B cell (primary cell): ENCODE measurements around the gene IFNGR1. TPM values are rescaled to one million over a fixed set of nuclear protein-coding genes. Genes with fewer than 3 reads are reported as not detected.

Source experiments
- ATAC-seq: fragments of 200-7000 bp; cut with Tn5 transposase; one replicate; pipeline ENCODE4 v1.10.0; 2021; ENCODE audit warnings: low read depth, mild to moderate bottlenecking, moderate number of reproducible peaks, moderate library complexity
- CTCF ChIA-PET: fragments of 350-600 bp; sonication (Branson Sonifier 250); formaldehyde crosslinking; loops from one replicate; lab custom pipeline; 2021; ENCODE audit warnings: antibody characterized with exemption, inconsistent platforms; lab: Charles Lee
- POLR2A ChIA-PET: fragments of 350-600 bp; sonication (Branson Sonifier 250); formaldehyde crosslinking; loops from one replicate; lab custom pipeline; 2021; ENCODE audit warnings: antibody characterized with exemption; lab: Charles Lee
- DNase-seq: peaks from one replicate; pipeline ENCODE4 v3.0.0; 2013
- H2AFZ ChIP-seq: 2 replicates; pipeline ENCODE4 v1.6.1; 2012; ENCODE audit warnings: mild to moderate bottlenecking, low read depth, low read length; ENCODE audit not compliant: insufficient read depth, poor library complexity, severe bottlenecking
- H3K27ac ChIP-seq, 2 donors: 1 replicate in 1 of 2; 2 replicates in 1 of 2; pipeline ENCODE4 v1.5.1; 2012 to 2013; ENCODE audit warnings: low read length in 2 of 2, mild to moderate bottlenecking in 2 of 2, moderate library complexity in 1 of 2
- H3K27me3 ChIP-seq, 4 experiments: fragments of 200-600 bp in 1 of 4; sonication (generic) in 1 of 4; replicated peaks in 1 of 4; 1 replicate in 2 of 4; 2 replicates in 2 of 4; pipeline versions ENCODE4 v1.6.1 to v1.7.0; 2013 to 2016; ENCODE audit warnings: low read length in 3 of 4, mild to moderate bottlenecking in 2 of 4, mixed read lengths in 1 of 4, moderate library complexity in 1 of 4; ENCODE audit not compliant: insufficient read depth in 4 of 4, control insufficient read depth in 3 of 4; ENCODE audit errors: control extremely low read depth in 1 of 4
- H3K36me3 ChIP-seq, 2 experiments: replicated peaks in 1 of 2; 1 replicate in 1 of 2; 2 replicates in 1 of 2; pipeline versions ENCODE4 v1.6.1 to v1.7.1; 2013; ENCODE audit warnings: low read length in 1 of 2; ENCODE audit not compliant: insufficient read depth in 2 of 2, control insufficient read depth in 1 of 2; ENCODE audit errors: control extremely low read depth in 1 of 2, extremely low read depth in 1 of 2
- H3K4me1 ChIP-seq, 2 donors: fragments of 200-600 bp in 1 of 2; sonication (generic) in 1 of 2; 1 replicate in 1 of 2; 2 replicates in 1 of 2; pipeline versions ENCODE4 v1.5.1 to v1.6.1; 2013 to 2017; ENCODE audit warnings: low read length in 2 of 2; ENCODE audit not compliant: control insufficient read depth in 2 of 2, insufficient read depth in 2 of 2
- H3K4me2 ChIP-seq: replicated peaks from 2 replicates; pipeline ENCODE3; 2012; ENCODE audit warnings: mild to moderate bottlenecking, low read depth, low read length; ENCODE audit not compliant: poor library complexity, severe bottlenecking
- H3K4me3 ChIP-seq, 5 experiments: fragments of 200-600 bp in 1 of 5; sonication (generic) in 1 of 5; 1 replicate in 3 of 5; 2 replicates in 2 of 5; pipeline versions ENCODE4 v1.5.1 to v1.7.0; 2011 to 2016; ENCODE audit warnings: low read length in 4 of 5, mild to moderate bottlenecking in 4 of 5, low read depth in 2 of 5, control low read depth in 1 of 5, moderate library complexity in 1 of 5; ENCODE audit not compliant: insufficient read depth in 1 of 5; ENCODE audit errors: control extremely low read depth in 1 of 5, extremely low read depth in 1 of 5
- H3K79me2 ChIP-seq: fragments of 200-600 bp; sonication (generic); one replicate; pipeline ENCODE4 v1.6.0; 2016; ENCODE audit warnings: low read length; ENCODE audit not compliant: control insufficient read depth, insufficient read depth
- H3K9ac ChIP-seq: fragments of 200-600 bp; sonication (generic); 2 replicates; pipeline ENCODE4 v1.6.1; 2017; ENCODE audit warnings: mild to moderate bottlenecking, low read length, moderate library complexity
- H3K9me3 ChIP-seq, 3 donors: one replicate each; pipeline versions ENCODE4 v1.6.1 to v1.7.1; 2013; ENCODE audit warnings: low read length in 2 of 3; ENCODE audit not compliant: control insufficient read depth in 2 of 3, insufficient read depth in 1 of 3; ENCODE audit errors: control extremely low read depth in 1 of 3
- H4K20me1 ChIP-seq: 2 replicates; pipeline ENCODE4 v1.6.0; 2012; ENCODE audit warnings: mild to moderate bottlenecking, low read length; ENCODE audit not compliant: insufficient read depth, control insufficient read depth, poor library complexity, severe bottlenecking
- H3K27ac Mint-ChIP-seq: one replicate; pipeline ENCODE4 v1.8.0; 2021; ENCODE audit warnings: mixed read lengths
- H3K27me3 Mint-ChIP-seq: one replicate; pipeline ENCODE4 v1.8.0; 2021; ENCODE audit warnings: mixed read lengths
- H3K4me1 Mint-ChIP-seq: one replicate; pipeline ENCODE4 v1.8.0; 2021; ENCODE audit warnings: mixed read lengths
- H3K4me3 Mint-ChIP-seq: one replicate; pipeline ENCODE4 v1.8.0; 2021; ENCODE audit warnings: mixed read lengths
- H3K9me3 Mint-ChIP-seq: one replicate; pipeline ENCODE4 v1.8.0; 2022; ENCODE audit warnings: mixed read lengths; ENCODE audit not compliant: insufficient read depth
- CTCF ChIP-seq: fragments of 200-600 bp; IDR thresholded peaks from one replicate; pipeline ENCODE4 v1.8.0; 2022; ENCODE audit warnings: antibody characterized with exemption, mild to moderate bottlenecking
- EZH2 ChIP-seq: IDR thresholded peaks from 2 replicates; pipeline ENCODE4 v1.6.1; 2012; ENCODE audit warnings: borderline replicate concordance, low read depth, mild to moderate bottlenecking, moderate library complexity, low read length; ENCODE audit not compliant: insufficient read depth, poor library complexity, severe bottlenecking
- WGBS: methylation state at CpG from one replicate; pipeline ENCODE4 v1.1.5; 2013; ENCODE audit warnings: missing lambda C conversion rate; ENCODE audit not compliant: insufficient coverage; 5-methylcytosine and 5-hydroxymethylcytosine counted together
- intact Hi-C: fragments of 100-400 bp; cut with micrococcal nuclease; formaldehyde crosslinking; loops from one replicate; pipeline ENCODE4 v1.10.0; 2022
- polyA plus RNA-seq: library from polyadenylated mRNA; depleted of rRNA; stranded (reverse); fragments of >200 nt; gene quantifications from 2 replicates; pipeline ENCODE4 v1.2.3, GENCODE V29; 2012
- total RNA-seq, 2 donors: library from RNA; stranded (reverse); fragments of 120-200 nt in 1 of 2; gene quantifications; 1 replicate in 1 of 2; 2 replicates in 1 of 2; pipeline versions ENCODE4 v1.2.3 to v1.2.4, GENCODE V29; 2013 to 2022

IFNGR1 gene
- total and polyA plus RNA-seq, 2 donors (not counting 1 experiment from before 2014, with no cell fraction given), result 24.5 to 48.2 TPM

GRCh38 chr6:137167702-137168377 is 51.3 kb downstream of the IFNGR1 start:
- peaks cover 64 to 73% of the 10 kb centered on the region in 2 donors for H3K4me1 ChIP-seq
- peaks cover 0 to 23% (median 8%) of the 10 kb centered on the region in 3 donors for H3K9me3 ChIP-seq
- no peak overlapping the region for H2AFZ ChIP-seq
- peak overlapping the region; percentile 47 for H3K27ac Mint-ChIP-seq
- no peak for TF ChIP-seq CTCF
- TF ChIP-seq EZH2, result no peak
- ATAC-seq (no peak), DNase-seq (no peak)
- no peaks in the 10 kb centered on the region for H4K20me1 ChIP-seq
- no peaks in the 10 kb centered on the region for H3K79me2 ChIP-seq
- no peak overlapping the region for H3K9ac ChIP-seq
- H3K4me1 Mint-ChIP-seq, result peaks cover 73% of the 10 kb centered on the region
- CTCF ChIA-PET, result interaction anchor here (0.8 to 10.3 kb wide), 4 partner anchors 61 to 100 kb away, joined by 3 to 265 read pairs (median 24); no protein-coding TSS in a partner anchor
- intact Hi-C loops, result loop anchor here (2.0 to 10.0 kb wide), 6 partner anchors 15 to 203 kb away; partner anchors contain the start of gene IFNGR1
- H3K9me3 Mint-ChIP-seq, result peaks cover 7% of the 10 kb centered on the region
- POLR2A ChIA-PET, result no interaction called here
- WGBS, result 67% methylated on average over 1 of the region's 4 CpGs
- no peak overlapping the region for H3K4me3 ChIP-seq
- peak overlapping the region; percentile 29 for H3K4me3 Mint-ChIP-seq
- no peaks in the 10 kb centered on the region for H3K36me3 ChIP-seq
- no peak overlapping the region for H3K4me2 ChIP-seq
- no peak overlapping the region for H3K27ac ChIP-seq
- no peaks in the 10 kb centered on the region for H3K27me3 Mint-ChIP-seq
- no peaks in the 10 kb centered on the region for H3K27me3 ChIP-seq
